Nasal cavity respiratory epithelium epithelial cell of viscerocranial mucosa (primary cell): ENCODE measurements around the gene DMTF1. TPM values are rescaled to one million over a fixed set of nuclear protein-coding genes. Genes with fewer than 3 reads are reported as not detected.

ENCODE experiments used
- total RNA-seq: library from RNA; depleted of rRNA; stranded (reverse); fragments of >200 nt; gene quantifications from 2 replicates; pipeline ENCODE4 v1.2.3, GENCODE V29; 2014

The DMTF1 gene, protein sequence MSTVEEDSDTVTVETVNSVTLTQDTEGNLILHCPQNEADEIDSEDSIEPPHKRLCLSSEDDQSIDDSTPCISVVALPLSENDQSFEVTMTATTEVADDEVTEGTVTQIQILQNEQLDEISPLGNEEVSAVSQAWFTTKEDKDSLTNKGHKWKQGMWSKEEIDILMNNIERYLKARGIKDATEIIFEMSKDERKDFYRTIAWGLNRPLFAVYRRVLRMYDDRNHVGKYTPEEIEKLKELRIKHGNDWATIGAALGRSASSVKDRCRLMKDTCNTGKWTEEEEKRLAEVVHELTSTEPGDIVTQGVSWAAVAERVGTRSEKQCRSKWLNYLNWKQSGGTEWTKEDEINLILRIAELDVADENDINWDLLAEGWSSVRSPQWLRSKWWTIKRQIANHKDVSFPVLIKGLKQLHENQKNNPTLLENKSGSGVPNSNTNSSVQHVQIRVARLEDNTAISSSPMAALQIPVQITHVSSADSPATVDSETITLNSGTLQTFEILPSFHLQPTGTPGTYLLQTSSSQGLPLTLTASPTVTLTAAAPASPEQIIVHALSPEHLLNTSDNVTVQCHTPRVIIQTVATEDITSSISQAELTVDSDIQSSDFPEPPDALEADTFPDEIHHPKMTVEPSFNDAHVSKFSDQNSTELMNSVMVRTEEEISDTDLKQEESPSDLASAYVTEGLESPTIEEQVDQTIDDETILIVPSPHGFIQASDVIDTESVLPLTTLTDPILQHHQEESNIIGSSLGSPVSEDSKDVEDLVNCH
- total RNA-seq = 43.4 and 75.2 TPM in 2 replicates

DNA sequence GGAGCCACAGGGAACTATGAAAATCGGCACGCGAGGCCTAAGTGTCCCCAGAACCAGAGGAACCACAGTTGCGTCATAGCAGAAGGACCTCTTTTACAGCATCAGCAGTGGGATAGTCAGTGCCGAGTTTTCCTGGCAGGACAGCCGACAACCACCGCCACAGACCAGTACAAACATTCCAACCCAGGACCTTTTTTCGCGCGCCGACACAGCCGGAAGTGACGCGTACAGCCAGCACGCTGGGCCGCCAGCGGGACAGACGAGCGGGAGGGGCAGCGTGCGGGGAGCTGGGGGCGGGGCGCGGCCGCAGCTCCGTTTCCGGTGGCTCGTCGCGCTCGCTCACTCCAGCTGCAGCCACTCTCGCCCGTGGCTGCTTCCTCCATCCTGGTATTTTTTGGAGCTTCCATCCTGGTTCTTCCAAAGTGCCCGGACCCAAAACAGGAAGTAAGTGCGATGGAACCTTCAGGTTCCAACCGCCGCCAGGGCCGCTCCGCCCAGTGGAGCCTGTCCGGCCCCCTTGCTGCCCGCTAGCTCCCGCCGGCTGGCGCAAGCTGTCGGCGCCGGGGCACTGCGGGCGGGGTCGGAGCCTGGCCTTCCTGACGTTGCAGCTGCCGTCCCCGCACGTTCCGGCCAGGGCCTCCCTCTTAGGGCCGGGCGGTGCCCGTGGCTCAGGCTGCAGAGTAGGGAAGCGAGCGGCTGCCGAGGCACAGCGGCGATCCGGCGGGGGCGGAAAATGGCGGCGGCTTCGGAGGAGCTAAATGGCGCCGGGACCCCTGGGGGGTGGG is at the start of gene DMTF1:
TSS of gene DMTF1 (plus strand) at position 342 of the 785 bp plus-strand sequence. CDS start 12,489 bp downstream, outside the sequence.

DNA sequence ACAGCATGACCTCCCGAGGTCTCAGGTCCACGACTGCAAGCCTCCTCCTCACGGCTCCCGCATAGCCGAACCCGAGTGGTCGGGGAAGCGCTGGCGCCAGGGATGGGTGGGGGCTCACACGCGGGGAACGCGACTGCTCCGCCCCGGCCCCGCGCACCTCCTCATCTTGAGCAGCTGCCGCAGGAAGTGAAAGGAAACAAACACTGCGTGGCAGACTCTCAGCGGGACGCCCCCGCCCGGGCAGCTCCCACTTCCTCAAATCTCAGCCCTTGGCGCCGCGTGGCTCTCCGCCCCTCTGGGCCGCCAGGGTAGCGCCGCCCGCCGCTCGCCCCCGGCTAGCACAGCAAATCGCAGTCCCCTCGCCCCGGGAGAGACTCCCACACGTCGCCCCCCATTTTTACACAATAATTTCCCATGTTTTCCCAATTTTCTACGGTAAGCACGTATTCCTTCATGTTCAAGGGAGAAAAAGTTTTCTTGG is 67.3 kb downstream of the DMTF1 start, which contains the start of gene TMEM243:
TSS of gene TMEM243 (minus strand) at position 188 of the 481 bp plus-strand sequence. CDS start 229 bp downstream, outside the sequence.

Other genes starting within 250 kb of the DMTF1 start
- 2.7 and 10.5 TPM in 2 replicates for gene ELAPOR2, start 92.8 kb upstream of the DMTF1 start, total RNA-seq
- 19.3 and 19.8 TPM in 2 replicates for gene TMEM243, start 67.3 kb downstream of the DMTF1 start, total RNA-seq
- 10.3 and 31.6 TPM in 2 replicates for gene CROT, start 193.2 kb downstream of the DMTF1 start, total RNA-seq